K562 (cell line): ENCODE measurements around the gene ADORA1. TPM values are rescaled to one million over a fixed set of nuclear protein-coding genes. Genes with fewer than 3 reads are reported as not detected.

Experiments
- ATAC-seq: fragments of 200-7000 bp; cut with Tn5 transposase; 3 replicates; pipeline ENCODE4 v1.9.1; 2020; ENCODE audit warnings: moderate library complexity
- BruUV-seq: library from RNA; stranded (reverse); fragments of 400-500 nt; replicated peaks from 2 replicates; lab custom pipeline; 2021; lab: Mats Ljungman, UMichigan
- CTCF ChIA-PET: fragments of 300-600 bp; formaldehyde crosslinking; extraction: SDS; loops from one replicate; lab custom pipeline; 2021; ENCODE audit warnings: low intra/inter-chr PET ratio; lab: Yijun Ruan, JAX
- POLR2A ChIA-PET: fragments of 300-600, 350-650 bp; sonication (Branson Sonifier 250); formaldehyde crosslinking; extraction: SDS; loops from one replicate; lab custom pipeline; 2021; ENCODE audit warnings: antibody characterized with exemption, inconsistent platforms; lab: Yijun Ruan, JAX
- DNase-seq, 4 experiments: peaks; one replicate each; pipeline versions ENCODE4 v3.0.0 to v3.0.0-alpha.2; 2011 to 2018; ENCODE audit warnings: low spot score in 3 of 4, mixed read lengths in 3 of 4; ENCODE audit errors: extremely low read depth in 1 of 4
- FAIRE-seq: peaks from 2 replicates; lab custom pipeline; 2011; peaks lifted over from hg19 to GRCh38; lab: Jason Lieb, UNC
- H2AFZ ChIP-seq: 2 replicates; pipeline ENCODE4 v1.6.0; 2011; ENCODE audit warnings: low read depth, low read length, control low read depth, inconsistent platforms
- H3K27ac ChIP-seq: fragments of 200-600 bp; 3 replicates; pipeline ENCODE4 v1.8.0; 2011; ENCODE audit warnings: low read depth, mild to moderate bottlenecking, control low read depth, inconsistent platforms, low read length, moderate library complexity, mixed read lengths; ENCODE audit errors: extremely low read depth
- H3K27me3 ChIP-seq, 2 experiments: fragments of 300-600 bp in 1 of 2; 2 replicates in 1 of 2; 3 replicates in 1 of 2; pipeline versions ENCODE4 v1.6.0 to v1.8.0; 2011; ENCODE audit warnings: inconsistent platforms in 2 of 2, low read length in 2 of 2, mild to moderate bottlenecking in 1 of 2, mixed read lengths in 1 of 2, moderate library complexity in 1 of 2; ENCODE audit not compliant: control insufficient read depth in 2 of 2, insufficient read depth in 2 of 2
- H3K36me3 ChIP-seq: fragments of 300-600 bp; 3 replicates; pipeline ENCODE4 v1.8.0; 2011; ENCODE audit warnings: mild to moderate bottlenecking, low read length, inconsistent platforms; ENCODE audit not compliant: control insufficient read depth, insufficient read depth
- H3K4me1 ChIP-seq, 2 experiments: fragments of 200-600 bp in 1 of 2; replicated peaks in 1 of 2; 2 replicates in 1 of 2; 3 replicates in 1 of 2; pipeline versions ENCODE4 v1.5.1 to v1.8.0; 2011; ENCODE audit warnings: inconsistent platforms in 2 of 2, low read length in 2 of 2, mild to moderate bottlenecking in 1 of 2, mixed read lengths in 1 of 2, moderate library complexity in 1 of 2; ENCODE audit not compliant: control insufficient read depth in 2 of 2, insufficient read depth in 2 of 2
- H3K4me2 ChIP-seq: 2 replicates; pipeline ENCODE4 v1.6.1; 2011; ENCODE audit warnings: low read length, control low read depth, inconsistent platforms, mixed read lengths; ENCODE audit not compliant: insufficient read depth
- H3K4me3 ChIP-seq: fragments of 200-600 bp; sonication (generic), shearing (Covaris generic); 2 replicates; pipeline ENCODE4 v1.5.1; 2016; ENCODE audit warnings: control low read depth, inconsistent platforms
- H3K79me2 ChIP-seq: fragments of 200-600 bp; 3 replicates; pipeline ENCODE4 v1.8.0; 2011; ENCODE audit warnings: low read length, inconsistent platforms; ENCODE audit not compliant: control insufficient read depth, insufficient read depth
- H3K9ac ChIP-seq, 2 experiments: 2 replicates each; pipeline versions ENCODE4 v1.6.0 to v1.6.1; 2011; ENCODE audit warnings: low read depth in 2 of 2, low read length in 2 of 2, control low read depth in 1 of 2, inconsistent platforms in 1 of 2, mild to moderate bottlenecking in 1 of 2, mixed read lengths in 1 of 2; ENCODE audit not compliant: insufficient read depth in 1 of 2
- H3K9me1 ChIP-seq: one replicate; pipeline ENCODE4 v1.6.0; 2011; ENCODE audit warnings: inconsistent platforms, mild to moderate bottlenecking, low read length, moderate library complexity; ENCODE audit not compliant: control insufficient read depth, insufficient read depth
- H3K9me3 ChIP-seq: replicated peaks from 2 replicates; pipeline ENCODE4 v1.5.1; 2011; ENCODE audit warnings: low read depth, low read length, inconsistent platforms; ENCODE audit not compliant: control insufficient read depth, insufficient read depth
- H4K20me1 ChIP-seq: replicated peaks from 2 replicates; pipeline ENCODE4 v1.6.1; 2011; ENCODE audit warnings: low read length, inconsistent platforms, mixed read lengths; ENCODE audit not compliant: control insufficient read depth, insufficient read depth
- C11orf30 ChIP-seq: fragments of 450-650 bp; IDR thresholded peaks from 2 replicates; pipeline ENCODE4 v1.6.1; 2016; ENCODE audit warnings: low read depth, mild to moderate bottlenecking
- CBX1 ChIP-seq: sonication (generic); IDR thresholded peaks from 2 replicates; pipeline ENCODE4 v1.6.1; 2016; ENCODE audit warnings: antibody characterized with exemption, low read depth, mild to moderate bottlenecking
- CTBP1 ChIP-seq: fragments of 450-650 bp; IDR thresholded peaks from 2 replicates; pipeline ENCODE4 v1.6.1; 2016; ENCODE audit warnings: borderline replicate concordance
- FIP1L1 ChIP-seq: fragments of 200-400 bp; formaldehyde crosslinking; IDR thresholded peaks from 2 replicates; pipeline ENCODE4 v1.6.1; 2018; ENCODE audit warnings: mild to moderate bottlenecking, low read depth, low read length; ENCODE audit not compliant: poor library complexity, severe bottlenecking
- HMG20A ChIP-seq: fragments of 450-650 bp; formaldehyde crosslinking; conservative IDR thresholded peaks from 2 replicates; pipeline ENCODE4 v1.4.0; 2020; ENCODE audit warnings: mild to moderate bottlenecking, mixed read lengths
- HNRNPLL ChIP-seq: fragments of 200-400 bp; formaldehyde crosslinking; IDR thresholded peaks from 2 replicates; pipeline ENCODE4 v1.6.1; 2017; ENCODE audit warnings: low read length, low read depth, mild to moderate bottlenecking; ENCODE audit not compliant: poor library complexity, severe bottlenecking
- RBM22 ChIP-seq: fragments of 200-400 bp; formaldehyde crosslinking; IDR thresholded peaks from 2 replicates; pipeline ENCODE4 v1.6.1; 2018; ENCODE audit warnings: low read length, low read depth; ENCODE audit not compliant: poor library complexity, severe bottlenecking
- SAP30 ChIP-seq: fragments of 200-600 bp; sonication (generic); IDR thresholded peaks from 2 replicates; pipeline ENCODE4 v1.6.1; 2012; ENCODE audit warnings: borderline replicate concordance, low read depth, mild to moderate bottlenecking, moderate library complexity, low read length, control low read depth, inconsistent platforms; ENCODE audit not compliant: insufficient read depth, poor library complexity, severe bottlenecking
- SIN3A ChIP-seq, 2 experiments: fragments of 150-350 bp in 1 of 2; IDR thresholded peaks; 2 replicates each; pipeline ENCODE4 v1.6.1; 2011 to 2016; ENCODE audit warnings: borderline replicate concordance in 2 of 2, low read depth in 2 of 2, low read length in 2 of 2, mild to moderate bottlenecking in 2 of 2, moderate library complexity in 2 of 2; ENCODE audit not compliant: control insufficient read depth in 1 of 2
- STAT5A ChIP-seq: IDR thresholded peaks from 2 replicates; pipeline ENCODE4 v1.6.1; 2012; ENCODE audit warnings: low read length, inconsistent platforms, borderline replicate concordance
- ZNF184 ChIP-seq: sonication (generic); formaldehyde crosslinking; IDR thresholded peaks from 2 replicates; pipeline ENCODE4 v1.5.0; 2020; ENCODE audit warnings: missing genetic modification reagents
- ZNF253 ChIP-seq: fragments of 250-450 bp; sonication (Bioruptor Pico); conservative IDR thresholded peaks from 2 replicates; pipeline ENCODE4 v1.6.1; 2021; ENCODE audit warnings: mild to moderate bottlenecking
- ZNF589 ChIP-seq: fragments of 200-800 bp; sonication (Bioruptor generic); IDR thresholded peaks from 2 replicates; pipeline ENCODE4 v1.6.1; 2016; ENCODE audit warnings: low read depth, missing genetic modification characterization, missing compliant biosample characterization
- WGBS: fragments of 100-300 bp; shearing (Covaris generic); methylation state at CpG from one replicate; pipeline ENCODE4 v1.1.6; 2016; ENCODE audit warnings: low coverage, mixed read lengths; ENCODE audit not compliant: insufficient coverage; ENCODE audit errors: missing lambda C conversion rate; 5-methylcytosine and 5-hydroxymethylcytosine counted together
- in situ Hi-C: fragments of 300-500 bp; cut with MboI; formaldehyde crosslinking; loops from 4 replicates; pipeline ENCODE4 v1.15.0; 2018; ENCODE audit warnings: inconsistent platforms, mixed read lengths
- intact Hi-C: fragments of 100-400 bp; cut with micrococcal nuclease; formaldehyde crosslinking; loops from 2 replicates; pipeline ENCODE4 v1.14.2; 2022
- polyA plus RNA-seq, 8 experiments: library from polyadenylated mRNA; depleted of rRNA in 4 of 8; stranded (reverse) in 5 of 8; unstranded in 3 of 8; fragments of >200 nt; fragmentation: Nextera tagmentation in 2 of 8; fragmentation: Illumina TruSeq in 1 of 8; extraction: Ambion mirVana in 2 of 8; extraction: Trizol in 1 of 8; gene quantifications; 2 replicates each; pipeline versions ENCODE4 v1.2.1 to v1.2.3, GENCODE V29; 2011 to 2014; ENCODE audit warnings: inconsistent platforms in 1 of 8, missing spikeins in 1 of 8
- total RNA-seq, 7 experiments: library from RNA; depleted of rRNA in 6 of 7; stranded (reverse); fragments of >200 nt in 6 of 7; fragmentation: Illumina TruSeq in 2 of 7; extraction: Trizol in 2 of 7; gene quantifications; 2 replicates each; pipeline versions ENCODE4 v1.2.1 to v1.2.3, GENCODE V29; 2011 to 2021; ENCODE audit warnings: low replicate concordance in 1 of 7

The ADORA1 gene
- total and polyA plus RNA-seq, 9 of the 15 experiments (the other 6 are each of a cell fraction or from before 2014, with no cell fraction given) = not detected

- ATAC-seq (no peak), DNase-seq (no peak), FAIRE-seq (no peak)
- no peaks in the 10 kb centered on the region; the same call in 1 of the 2 replicates for H4K20me1 ChIP-seq
- in situ Hi-C loops = no loop called here
- intact Hi-C loops = no loop called here
- no peaks in the 10 kb centered on the region for H3K9me1 ChIP-seq
- H3K4me2 ChIP-seq = no peak overlapping the region
- no peaks in the 10 kb centered on the region for H3K79me2 ChIP-seq
- no peak overlapping the region for H3K4me3 ChIP-seq
- H3K36me3 ChIP-seq = no peaks in the 10 kb centered on the region
- ChIA-PET CTCF (no interaction called here), POLR2A (interaction anchor here (0.6 kb wide), 1 partner anchor 26 kb away, joined by 3 read pairs; no protein-coding TSS in a partner anchor)
- WGBS = 3% methylated on average over 5 of the region's 5 CpGs
- H3K27me3 ChIP-seq = peaks cover 37 to 76% of the 10 kb centered on the region in 2 experiments
- H3K4me1 ChIP-seq = no peaks in the 10 kb centered on the region
- no peaks in the 10 kb centered on the region for H3K9me3 ChIP-seq
- no peak for TF ChIP-seq RBM22
- no peak for TF ChIP-seq HMG20A
- no peak for TF ChIP-seq HNRNPLL
- TF ChIP-seq C11orf30 = no peak
- TF ChIP-seq CBX1 = no peak
- TF ChIP-seq ZNF589 = no peak
- no peak for TF ChIP-seq SAP30
- no peak for TF ChIP-seq ZNF253 (CRISPR knock-in tag)
- no peak for TF ChIP-seq FIP1L1
- no peak for TF ChIP-seq SIN3A (IDR thresholded peaks at IDR 0.05; ENCODE audit: borderline replicate concordance in 2 of 2, control insufficient read depth in 1 of 2, low read depth in 2 of 2, low read length in 2 of 2)
- no peak for TF ChIP-seq STAT5A
- TF ChIP-seq CTBP1 = no peak
- TF ChIP-seq ZNF184 (CRISPR knock-in tag) = no peak
- TF ChIP-seq, all 486 proteins: peak for 0
- Histone ChIP-seq H3K27ac (no peak overlapping the region), H3K9ac (no peak overlapping the region), H2AFZ (no peak overlapping the region)
- no TSS peak for BruUV-seq
These were observed 15.3 kb downstream of the ADORA1 start for GRCh38 chr1:203142684-203143408.
